ENCODE data around the gene ST7. TPM values are rescaled to one million over a fixed set of nuclear protein-coding genes. Genes with fewer than 3 reads are reported as not detected.

ST7 gene
- total RNA-seq, 1 experiment from 2014 or later, result 12.9 TPM

DNA sequence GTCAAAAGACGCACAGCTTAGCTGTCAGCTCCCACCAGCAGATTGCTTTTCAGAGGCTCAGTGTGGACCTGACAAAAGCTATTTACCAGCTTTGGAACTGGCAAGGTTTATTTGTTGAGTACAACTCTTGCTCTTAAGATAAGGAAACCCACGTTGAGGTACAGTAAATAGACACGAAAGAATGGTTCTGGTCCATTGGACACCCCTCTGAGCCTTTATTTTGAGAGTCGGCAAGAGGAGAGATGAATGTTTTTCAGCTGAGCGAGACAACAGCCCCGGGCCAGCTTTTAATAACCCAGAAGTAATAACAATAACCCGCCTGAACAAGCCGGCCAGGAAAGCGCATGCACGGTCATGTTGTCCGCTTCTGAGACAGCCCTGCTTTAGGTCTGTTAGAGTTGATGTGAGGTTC lies 320.5 kb downstream of the ST7 start:
- no peak overlapping the region for H3K27ac Mint-ChIP-seq
- no CpG with 5 or more reads among the region's 11 CpGs for WGBS (ENCODE audit: extremely low coverage, insufficient read length, low lambda C conversion rate)
- no peaks in the 10 kb centered on the region for H3K27me3 Mint-ChIP-seq (ENCODE audit: low read depth)
- Histone ChIP-seq H3K56ac (ENCODE audit: insufficient read length, low read depth, low read length) (no peak overlapping the region), H4K20me1 (ENCODE audit: control insufficient read depth, insufficient read depth, insufficient read length) (no peaks in the 10 kb centered on the region), H3K27ac (ENCODE audit: insufficient read length, low read depth, low read length) (no peak overlapping the region), H3K4ac (ENCODE audit: low read depth, low read length) (no peak overlapping the region), H4K5ac (ENCODE audit: insufficient read length, low read depth, low read length) (no peak overlapping the region), H3K27me3 (ENCODE audit: insufficient read depth, low read length) (no peaks in the 10 kb centered on the region), H2BK120ac (ENCODE audit: low read depth, low read length, poor library complexity, severe bottlenecking) (no peak overlapping the region), H2BK20ac (ENCODE audit: low read depth, low read length, poor library complexity, severe bottlenecking) (no peak overlapping the region), H3K18ac (ENCODE audit: insufficient read length, low read depth, low read length) (no peak overlapping the region), H3K4me1 (ENCODE audit: insufficient read depth, low read length) (no peaks in the 10 kb centered on the region), H3K79me1 (ENCODE audit: insufficient read depth, low read depth, low read length, poor library complexity, severe bottlenecking) (no peaks in the 10 kb centered on the region), H2BK12ac (ENCODE audit: insufficient read length, low read depth, low read length) (no peak overlapping the region), H3K9ac (ENCODE audit: extremely low read depth, insufficient read length, low read length) (no peak overlapping the region), H2AFZ (ENCODE audit: low read length) (no peak overlapping the region), H3K14ac (ENCODE audit: insufficient read depth, low read length) (no peak overlapping the region), H4K91ac (ENCODE audit: insufficient read length, low read depth, low read length) (no peak overlapping the region), H3K79me2 (ENCODE audit: insufficient read depth, low read length) (no peaks in the 10 kb centered on the region), H4K8ac (replicated peaks; ENCODE audit: insufficient read length, low read depth, low read length) (no peak overlapping the region), H3K9me3 (ENCODE audit: control insufficient read depth, low read depth, low read length) (no peaks in the 10 kb centered on the region), H2AK5ac (ENCODE audit: insufficient read length, low read length) (no peak overlapping the region), H3K4me2 (ENCODE audit: insufficient read depth, insufficient read length, low read length) (no peak overlapping the region), H3T11ph (ENCODE audit: low read length) (no peak overlapping the region), H2BK5ac (ENCODE audit: insufficient read length, low read length) (no peak overlapping the region), H3K23ac (ENCODE audit: insufficient read length, low read depth, low read length) (no peak overlapping the region), H3K23me2 (ENCODE audit: insufficient read length, low read depth, low read length, poor library complexity, severe bottlenecking) (no peaks in the 10 kb centered on the region), H2BK15ac (ENCODE audit: low read depth, low read length) (no peak overlapping the region)
- H3K4me3 Mint-ChIP-seq, result no peak overlapping the region
- no peak for DNase-seq
- TF ChIP-seq, protein P1, sequence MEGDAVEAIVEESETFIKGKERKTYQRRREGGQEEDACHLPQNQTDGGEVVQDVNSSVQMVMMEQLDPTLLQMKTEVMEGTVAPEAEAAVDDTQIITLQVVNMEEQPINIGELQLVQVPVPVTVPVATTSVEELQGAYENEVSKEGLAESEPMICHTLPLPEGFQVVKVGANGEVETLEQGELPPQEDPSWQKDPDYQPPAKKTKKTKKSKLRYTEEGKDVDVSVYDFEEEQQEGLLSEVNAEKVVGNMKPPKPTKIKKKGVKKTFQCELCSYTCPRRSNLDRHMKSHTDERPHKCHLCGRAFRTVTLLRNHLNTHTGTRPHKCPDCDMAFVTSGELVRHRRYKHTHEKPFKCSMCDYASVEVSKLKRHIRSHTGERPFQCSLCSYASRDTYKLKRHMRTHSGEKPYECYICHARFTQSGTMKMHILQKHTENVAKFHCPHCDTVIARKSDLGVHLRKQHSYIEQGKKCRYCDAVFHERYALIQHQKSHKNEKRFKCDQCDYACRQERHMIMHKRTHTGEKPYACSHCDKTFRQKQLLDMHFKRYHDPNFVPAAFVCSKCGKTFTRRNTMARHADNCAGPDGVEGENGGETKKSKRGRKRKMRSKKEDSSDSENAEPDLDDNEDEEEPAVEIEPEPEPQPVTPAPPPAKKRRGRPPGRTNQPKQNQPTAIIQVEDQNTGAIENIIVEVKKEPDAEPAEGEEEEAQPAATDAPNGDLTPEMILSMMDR (conservative IDR thresholded peaks at IDR 0.05), result no peak
- no peaks in the 10 kb centered on the region for H3K36me3 Mint-ChIP-seq (ENCODE audit: insufficient read depth in 1 of 3, low read depth in 3 of 3)
- 0 out of 4 replicates have a peak, but pooled peaks cover 0 to 5% of the 10 kb centered on the region in 2 experiments for H3K4me1 Mint-ChIP-seq
- H3K9me3 Mint-ChIP-seq, result no peaks in the 10 kb centered on the region
